Measurements from ENCODE around the gene SLC41A1.

Gene SLC41A1

DNA sequence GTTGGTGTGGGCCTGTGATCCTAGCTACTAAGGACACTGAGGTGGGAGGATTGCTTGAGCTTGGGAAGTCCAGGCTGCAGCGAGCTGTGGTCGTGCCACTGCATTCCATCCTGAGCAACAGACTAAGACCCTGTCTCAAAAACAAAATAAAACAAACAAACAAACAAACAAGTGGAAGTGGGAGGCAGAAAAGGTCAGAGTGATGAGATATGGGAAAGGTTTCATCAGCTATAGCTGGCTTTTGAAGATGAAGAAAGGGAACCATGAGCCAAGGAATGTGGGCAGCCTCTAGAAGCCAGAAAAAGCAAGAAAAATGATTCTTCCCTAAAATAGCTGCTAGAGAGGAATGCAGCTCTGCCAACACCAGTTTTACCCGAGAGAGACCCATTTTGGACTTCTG, 52.4 kb downstream of the SLC41A1 start:
- DNase-seq (ENCODE audit: low read depth in 2 of 3, low spot score in 1 of 3): no peak

DNA sequence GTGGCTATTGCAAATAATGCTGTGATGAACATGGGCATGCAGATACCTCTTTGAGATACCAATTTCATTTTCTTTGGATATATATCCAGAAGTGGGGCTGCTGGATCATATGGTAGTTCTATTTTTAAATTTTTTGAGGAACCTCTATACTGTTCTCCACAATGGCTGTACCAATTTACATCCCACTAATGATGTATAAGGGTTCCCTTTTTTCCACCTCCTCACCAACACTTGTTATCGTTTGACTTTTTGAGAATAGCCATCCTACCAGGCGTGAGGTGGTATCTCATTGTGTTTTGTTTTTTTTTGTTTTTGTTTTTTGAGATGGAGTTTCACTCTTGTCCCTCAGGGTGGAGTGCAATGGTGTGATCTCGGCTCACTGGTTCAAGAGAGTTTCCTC, 56.4 kb downstream of the SLC41A1 start:
- no peak for DNase-seq (ENCODE audit: low read depth in 2 of 3, low spot score in 1 of 3)

DNA sequence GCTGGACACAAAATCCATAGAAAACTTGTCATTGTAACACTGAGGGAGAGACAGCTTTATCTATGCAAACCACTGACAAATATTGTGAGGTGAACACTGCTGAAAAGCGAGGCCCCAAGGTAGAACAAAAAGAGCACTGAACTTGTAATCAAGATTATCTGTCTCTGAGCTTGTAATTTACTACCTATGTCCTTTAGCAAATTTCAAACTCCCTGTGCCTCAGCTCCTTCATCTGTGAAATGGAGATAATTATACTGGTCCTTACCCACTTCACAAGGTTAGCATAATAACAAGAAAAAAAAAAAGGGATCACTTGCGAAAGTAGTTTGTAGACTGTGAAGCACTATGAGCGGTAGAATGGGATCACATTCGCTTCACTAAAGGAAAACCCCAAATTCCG, 58.1 kb downstream of the SLC41A1 start:
- DNase-seq (ENCODE audit: low read depth in 2 of 3, low spot score in 1 of 3): no peak

DNA sequence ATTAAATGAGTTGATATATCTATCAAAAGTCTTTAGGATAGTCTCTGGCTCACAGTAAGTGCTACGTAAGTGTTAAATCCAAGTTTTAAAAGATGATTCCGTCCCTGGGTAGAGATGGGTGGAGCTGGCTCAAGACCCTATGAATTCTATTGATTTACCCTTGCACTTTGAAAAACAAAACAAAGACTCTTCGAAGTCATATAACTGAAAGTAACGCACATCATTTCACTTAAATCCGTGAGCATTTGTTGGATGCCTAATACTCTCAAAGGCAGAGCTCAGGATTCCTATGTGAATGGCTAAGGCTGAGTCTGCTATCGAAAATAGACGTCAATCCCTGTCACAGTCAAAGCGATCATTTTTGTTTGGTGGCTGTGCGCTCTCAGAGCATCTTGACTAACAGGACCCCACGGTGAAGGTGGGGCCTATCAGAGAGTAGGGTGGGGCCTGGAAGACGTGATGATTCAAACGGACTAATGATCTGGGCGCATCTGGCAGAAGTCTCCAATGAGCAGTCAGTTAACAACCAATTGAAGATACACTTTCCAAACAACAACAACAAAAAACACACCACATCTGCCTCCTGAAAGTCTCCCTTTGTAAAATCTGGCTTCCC, 61.9 kb downstream of the SLC41A1 start:
- no peak for DNase-seq (ENCODE audit: low read depth in 2 of 3, low spot score in 1 of 3)

DNA sequence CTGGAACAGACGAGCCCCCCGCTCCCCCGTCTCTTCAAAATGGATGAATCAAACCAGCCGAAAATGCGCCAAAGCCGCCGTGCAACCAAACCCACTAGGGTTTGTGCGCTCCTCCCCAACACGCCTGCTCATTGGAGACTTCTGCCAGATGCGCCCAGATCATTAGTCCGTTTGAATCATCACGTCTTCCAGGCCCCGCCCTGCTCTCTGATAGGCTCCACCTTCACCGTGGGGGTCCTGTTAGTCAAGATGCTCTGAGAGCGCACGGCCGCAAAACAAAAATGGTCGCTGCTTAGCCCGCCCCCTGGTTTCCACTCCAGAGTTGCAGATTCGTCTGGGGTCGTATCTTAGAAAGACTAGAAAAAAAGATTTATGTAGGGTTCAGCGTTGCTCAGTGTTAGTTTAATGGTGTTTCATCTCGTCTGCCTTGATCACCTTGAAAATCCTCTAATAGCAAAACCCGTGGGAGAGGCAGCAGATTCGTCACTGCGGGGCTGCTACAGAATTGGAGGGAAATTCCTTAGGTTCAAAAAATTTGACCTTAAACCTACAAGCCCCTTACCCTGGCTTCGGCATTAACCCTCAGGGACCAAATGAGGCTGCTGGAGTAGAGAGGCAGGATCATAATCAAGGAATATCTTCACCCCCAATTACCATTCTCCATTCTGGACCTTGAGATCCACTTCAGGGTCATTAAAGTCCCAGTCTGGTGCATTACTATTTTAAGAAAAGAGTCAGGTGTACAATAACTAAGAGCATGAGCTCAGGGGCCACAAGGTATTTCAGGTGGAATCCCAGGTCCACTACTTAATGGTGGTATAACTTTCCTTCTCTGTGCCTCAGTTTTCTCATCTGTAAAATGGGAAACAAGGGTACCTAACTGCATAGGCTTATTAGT, 62.6 kb downstream of the SLC41A1 start, which contains the start of gene NUCKS1:
TSS of gene NUCKS1 (minus strand) at position 45 of the 898 bp plus-strand sequence. CDS start 209 bp downstream, outside the sequence.
- DNase-seq (ENCODE audit: low read depth in 2 of 3, low spot score in 1 of 3): peak; percentile 91 to 96 (median 93)

DNA sequence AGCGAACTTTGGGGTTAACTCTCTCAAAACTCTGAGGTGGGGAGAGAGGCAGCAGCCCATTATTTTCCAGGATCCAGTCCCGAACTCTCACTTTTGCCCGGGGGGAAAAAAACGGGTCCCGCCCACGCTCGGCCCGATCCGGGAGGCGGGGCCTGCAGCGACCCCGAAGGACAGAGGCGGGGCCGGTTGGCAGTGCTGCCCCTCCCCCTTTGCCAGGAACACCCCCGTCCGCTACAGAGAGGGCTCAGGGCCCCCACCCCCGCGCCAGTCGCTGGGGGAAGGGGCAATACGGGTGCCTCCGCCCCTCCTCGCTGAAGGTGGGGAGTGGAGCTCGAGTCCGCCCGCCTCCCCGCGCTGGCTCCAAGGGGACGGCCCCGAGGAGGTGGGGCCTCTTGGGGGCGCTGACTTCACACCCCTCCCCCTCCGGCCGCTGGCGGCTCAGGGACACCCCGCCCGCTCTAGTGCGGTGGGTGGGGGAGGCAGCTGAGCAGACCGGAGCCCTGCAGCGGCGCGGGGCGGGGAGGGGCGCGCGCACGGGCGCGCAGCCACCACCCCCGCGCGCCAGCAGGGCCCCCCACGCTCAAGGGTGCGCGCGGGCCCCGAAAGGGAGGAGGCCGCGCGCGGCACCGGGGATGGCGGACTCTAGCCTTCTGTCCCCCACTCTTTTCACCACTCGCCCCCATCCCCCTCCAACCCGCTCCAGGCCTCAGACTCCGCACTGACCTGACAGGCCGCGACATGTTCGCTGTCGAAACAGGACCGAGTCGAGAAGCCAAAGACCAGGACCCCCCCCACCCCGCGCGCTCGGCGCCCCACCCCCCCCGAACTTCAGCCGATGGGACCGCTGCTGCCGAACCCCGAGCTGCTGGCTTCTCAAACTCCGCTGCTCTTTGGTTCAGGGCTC, 63.5 kb downstream of the SLC41A1 start:
- peak; percentile 92 to 97 (median 96) for DNase-seq (ENCODE audit: low read depth in 2 of 3, low spot score in 1 of 3)

DNA sequence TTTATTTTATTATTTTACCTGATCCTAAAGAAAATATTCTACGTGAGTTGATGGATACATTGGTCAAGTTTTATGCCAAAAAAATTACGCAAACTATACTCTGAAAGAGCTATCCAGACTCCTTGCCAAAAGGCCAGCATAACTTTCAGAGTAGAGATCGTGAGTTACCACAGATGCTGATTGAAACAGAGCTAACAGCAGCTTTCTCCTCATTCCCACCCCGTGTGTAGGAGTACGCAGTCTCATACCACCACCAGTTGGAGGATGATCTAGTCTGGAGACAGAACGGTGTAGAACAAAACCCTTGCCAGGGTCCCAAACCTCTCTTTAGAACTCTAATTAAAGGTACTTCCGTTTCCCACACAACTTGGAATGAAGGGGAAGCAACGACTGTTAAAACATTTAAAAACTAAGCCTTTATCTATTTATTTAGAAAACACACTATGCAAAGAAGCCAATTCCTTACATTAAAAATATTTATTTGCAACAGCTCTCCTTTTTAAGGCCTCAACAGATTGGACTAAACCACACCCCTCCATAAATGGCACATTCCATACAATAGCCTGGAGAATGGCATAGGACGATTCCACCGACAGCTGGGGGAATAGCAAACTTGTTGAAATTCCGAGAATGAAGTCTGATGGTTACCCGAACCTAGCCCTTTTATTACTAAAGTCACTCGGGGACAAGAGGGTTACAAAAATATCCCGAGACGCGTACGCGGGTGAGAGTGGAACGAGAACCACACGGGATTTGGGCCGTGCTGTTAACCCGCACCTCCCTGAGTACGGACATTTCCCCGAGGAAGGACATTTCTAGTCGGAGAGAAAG, 64.4 kb downstream of the SLC41A1 start:
- peak; percentile 28 to 36 (median 32) for DNase-seq (ENCODE audit: low read depth in 2 of 3, low spot score in 1 of 3)

DNA sequence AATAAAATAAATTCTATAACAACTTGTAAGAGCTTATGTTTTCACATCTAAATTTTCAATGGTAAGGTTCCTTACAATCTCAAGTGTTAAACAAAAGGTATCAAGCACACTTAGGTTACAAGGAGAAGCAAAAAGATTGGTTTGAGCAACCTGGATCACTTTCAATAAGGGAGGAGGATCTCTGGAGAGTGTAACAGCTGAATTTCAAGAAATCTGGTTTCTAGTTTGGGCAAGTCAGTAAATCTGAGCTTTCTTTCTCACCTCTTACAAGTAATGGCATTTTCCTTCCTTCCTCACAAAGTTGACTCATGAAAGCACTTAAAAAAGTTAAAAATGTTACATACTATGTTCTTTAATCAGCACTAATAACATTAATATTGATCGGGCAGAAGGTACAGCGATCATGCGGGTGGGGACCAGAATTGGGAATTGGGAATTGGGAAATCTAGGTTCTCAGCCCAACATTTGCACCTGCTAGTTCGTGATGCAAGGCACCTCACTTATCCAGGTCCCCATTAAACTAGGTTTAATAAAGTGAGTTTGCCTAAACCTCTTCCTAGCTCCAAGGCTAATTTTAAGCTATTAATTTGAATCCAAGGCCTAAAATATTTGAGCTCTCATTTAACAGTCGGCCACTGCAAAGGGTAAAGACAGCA, 66.1 kb downstream of the SLC41A1 start:
- DNase-seq (ENCODE audit: low read depth in 2 of 3, low spot score in 1 of 3): no peak

DNA sequence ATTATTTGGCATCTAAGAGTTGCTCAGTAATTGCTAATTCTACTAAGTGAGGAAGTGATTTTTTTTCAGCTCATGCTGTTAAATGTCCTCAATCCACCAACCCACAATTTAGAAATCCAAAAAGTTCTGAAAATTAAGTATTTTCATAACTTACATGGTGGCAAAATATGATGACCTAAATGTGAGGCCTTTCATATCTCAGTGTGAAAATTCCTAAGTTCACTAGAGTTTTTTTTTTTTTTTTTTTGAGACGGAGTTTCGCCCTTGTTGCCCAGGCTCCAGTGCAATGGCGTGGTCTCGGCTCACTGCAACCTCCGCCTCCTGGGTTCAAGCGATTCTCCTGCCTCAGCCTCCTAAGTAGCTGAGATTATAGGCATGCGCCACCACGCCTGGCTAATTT, 68.6 kb downstream of the SLC41A1 start:
- DNase-seq (ENCODE audit: low read depth in 2 of 3, low spot score in 1 of 3): no peak

DNA sequence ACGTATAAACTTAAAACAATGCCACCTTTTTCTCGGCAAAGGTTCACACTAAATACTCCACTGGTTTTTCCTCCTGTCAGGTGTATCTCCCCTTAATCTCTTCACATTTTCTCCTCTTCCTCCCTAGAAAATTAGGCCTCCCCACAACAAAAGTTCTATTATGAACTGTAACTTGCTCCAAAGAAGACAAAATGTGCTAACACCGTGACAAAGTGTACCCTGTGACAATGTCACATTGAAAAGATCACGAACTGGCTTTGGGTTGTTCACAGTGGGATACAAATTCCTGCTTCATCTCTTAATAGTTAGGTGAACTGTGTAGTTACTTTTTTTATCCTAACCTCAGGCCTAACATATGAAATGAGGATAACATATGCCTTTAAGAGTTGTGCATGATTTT, 69.0 kb downstream of the SLC41A1 start:
- no peak for DNase-seq (ENCODE audit: low read depth in 2 of 3, low spot score in 1 of 3)

DNA sequence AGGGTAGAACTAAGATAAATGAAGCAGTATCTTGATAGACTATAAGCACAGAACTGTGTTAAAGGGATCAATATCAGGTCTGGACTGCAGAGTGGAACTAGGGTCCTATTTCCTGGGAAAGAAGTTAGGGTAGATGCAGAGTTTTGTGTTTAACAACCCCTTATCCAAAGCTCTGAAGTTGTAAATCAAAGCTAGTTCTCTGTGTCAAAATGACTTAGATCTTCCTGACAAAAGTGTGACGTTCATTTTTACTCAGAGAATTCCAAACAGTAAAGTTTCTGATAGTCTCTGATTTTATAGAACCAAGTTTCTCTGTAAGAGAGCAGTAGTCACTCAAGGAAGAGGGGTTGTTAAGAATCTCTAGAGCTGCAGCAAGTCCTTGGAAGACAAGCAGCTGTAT, 71.3 kb downstream of the SLC41A1 start:
- no peak for DNase-seq (ENCODE audit: low read depth in 2 of 3, low spot score in 1 of 3)

DNA sequence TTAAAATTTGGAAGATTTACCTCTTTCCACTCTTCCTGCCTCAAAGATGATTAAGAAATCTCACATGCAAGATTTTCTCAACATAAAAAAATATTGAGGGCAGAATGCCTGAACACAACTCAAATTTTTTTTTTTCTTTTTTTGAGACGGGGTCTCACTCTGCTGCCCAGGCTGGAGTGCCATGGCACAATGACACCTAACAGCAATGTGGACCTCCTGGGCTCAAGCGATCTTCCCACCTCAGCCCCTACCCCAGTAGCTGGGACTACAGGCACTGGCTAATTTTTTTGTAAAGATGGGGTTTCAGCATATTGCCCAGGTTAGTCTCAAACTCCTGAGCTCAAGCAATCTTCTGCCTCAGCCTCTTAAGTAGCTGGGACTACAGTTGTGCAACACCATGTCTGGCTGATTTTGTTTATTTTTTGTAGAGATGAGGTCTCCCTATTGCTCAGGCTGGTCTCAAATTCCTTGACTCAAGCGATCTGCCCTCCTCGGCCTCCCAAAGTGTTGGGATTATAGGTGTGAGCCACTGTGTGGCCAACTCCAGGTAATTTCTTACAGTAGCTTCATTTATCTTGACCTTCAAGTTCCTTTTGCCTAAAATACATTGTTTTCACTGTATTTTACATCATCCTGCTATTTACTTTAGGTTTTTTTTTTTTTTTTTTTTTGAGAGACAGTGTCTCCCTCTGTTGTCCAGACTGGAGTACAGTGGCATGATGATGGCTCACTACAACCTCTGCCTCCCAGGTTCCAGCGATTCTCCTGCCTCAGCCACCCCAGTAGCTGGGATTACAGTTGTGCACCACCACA, 73.4 kb downstream of the SLC41A1 start:
- DNase-seq (ENCODE audit: low read depth in 2 of 3, low spot score in 1 of 3): no peak
